Suppressor macrophage treated with lipopolysaccharide for 4 hours (primary cell): ENCODE results near the gene SULT1B1.

Experiments
- DNase-seq: peaks from one replicate; pipeline ENCODE4 v3.0.0-alpha.2; 2020

SULT1B1 gene

GRCh38 chr4:69684804-69685203, 75.6 kb downstream of the SULT1B1 start:
- DNase-seq = no peak
